Endothelial cell of umbilical vein (primary cell): ENCODE results near the gene ARF4. TPM values are rescaled to one million over a fixed set of nuclear protein-coding genes. Genes with fewer than 3 reads are reported as not detected.
A peak's percentile ranks its signal among the peaks of the same experiment; 100 is the strongest.

Experiments
- BruUV-seq: library from RNA; stranded (reverse); fragments of 400-500 nt; replicated peaks from 2 replicates; lab custom pipeline; 2021; lab: Mats Ljungman, UMichigan
- CTCF ChIA-PET: fragments of 300-600, 350-600 bp; sonication (Branson Sonifier 250); formaldehyde crosslinking; loops from one replicate; lab custom pipeline; 2021; ENCODE audit warnings: antibody characterized with exemption, inconsistent platforms; lab: Charles Lee
- POLR2A ChIA-PET: fragments of 300-600, 350-600 bp; sonication (Branson Sonifier 250); formaldehyde crosslinking; loops from one replicate; lab custom pipeline; 2021; ENCODE audit warnings: antibody characterized with exemption, inconsistent platforms; lab: Charles Lee
- DNase-seq: peaks from one replicate; pipeline ENCODE4 v3.0.0-alpha.2; 2011; ENCODE audit warnings: low read depth, low spot score
- FAIRE-seq: peaks from 2 replicates; lab custom pipeline; 2011; peaks lifted over from hg19 to GRCh38; lab: Jason Lieb, UNC
- H2AFZ ChIP-seq: 2 replicates; pipeline ENCODE4 v1.6.0; 2012; ENCODE audit warnings: low read depth, low read length, control low read depth, inconsistent platforms
- H3K27ac ChIP-seq: 2 replicates; pipeline ENCODE4 v1.5.1; 2011; ENCODE audit warnings: low read depth, mild to moderate bottlenecking, control low read depth, low read length, moderate library complexity; ENCODE audit not compliant: insufficient read depth
- H3K27me3 ChIP-seq, 2 experiments: 2 replicates each; pipeline versions ENCODE4 v1.6.0 to v1.6.1; 2011; ENCODE audit warnings: low read length in 2 of 2, mixed read lengths in 1 of 2; ENCODE audit not compliant: control insufficient read depth in 2 of 2, insufficient read depth in 2 of 2
- H3K36me3 ChIP-seq, 2 experiments: 2 replicates in 1 of 2; 3 replicates in 1 of 2; pipeline ENCODE4 v1.5.1; 2011; ENCODE audit warnings: low read length in 2 of 2, mild to moderate bottlenecking in 1 of 2, moderate library complexity in 1 of 2; ENCODE audit not compliant: control insufficient read depth in 2 of 2, insufficient read depth in 2 of 2; ENCODE audit errors: extremely low read depth in 1 of 2
- H3K4me1 ChIP-seq: 3 replicates; pipeline ENCODE4 v1.5.1; 2011; ENCODE audit warnings: mild to moderate bottlenecking, low read length; ENCODE audit not compliant: control insufficient read depth, insufficient read depth; ENCODE audit errors: extremely low read depth
- H3K4me2 ChIP-seq: 2 replicates; pipeline ENCODE4 v1.6.1; 2011; ENCODE audit warnings: low read length, control low read depth, mixed read lengths; ENCODE audit not compliant: insufficient read depth
- H3K4me3 ChIP-seq, 3 experiments: fragments of 200-600 bp in 1 of 3; sonication (generic), shearing (Covaris generic) in 1 of 3; replicated peaks in 1 of 3; 2 replicates each; pipeline ENCODE4 v1.5.1; 2011 to 2016; ENCODE audit warnings: control low read depth in 3 of 3, low read length in 3 of 3, mild to moderate bottlenecking in 2 of 3, inconsistent platforms in 1 of 3, low read depth in 1 of 3, moderate library complexity in 1 of 3; ENCODE audit not compliant: insufficient read depth in 1 of 3
- H3K79me2 ChIP-seq: 2 replicates; pipeline ENCODE4 v1.6.0; 2012; ENCODE audit warnings: low read length, inconsistent platforms; ENCODE audit not compliant: control insufficient read depth, insufficient read depth
- H3K9ac ChIP-seq: replicated peaks from 2 replicates; pipeline ENCODE3; 2011; ENCODE audit warnings: low read length, control low read depth; ENCODE audit not compliant: insufficient read depth; ENCODE audit errors: extremely low read depth
- H3K9me1 ChIP-seq: replicated peaks from 3 replicates; pipeline ENCODE4 v1.6.0; 2011; ENCODE audit warnings: mild to moderate bottlenecking, low read length; ENCODE audit not compliant: control insufficient read depth, insufficient read depth; ENCODE audit errors: extremely low read depth
- H3K9me3 ChIP-seq: replicated peaks from 2 replicates; pipeline ENCODE4 v1.5.1; 2012; ENCODE audit warnings: low read length, inconsistent platforms; ENCODE audit not compliant: control insufficient read depth, insufficient read depth
- H4K20me1 ChIP-seq: replicated peaks from 2 replicates; pipeline ENCODE3; 2011; ENCODE audit warnings: mild to moderate bottlenecking, low read length; ENCODE audit not compliant: control insufficient read depth, insufficient read depth; ENCODE audit errors: extremely low read depth
- CTCF ChIP-seq, 2 donors: IDR thresholded peaks; 1 replicate in 1 of 2; 2 replicates in 1 of 2; pipeline ENCODE4 v1.5.1; 2011; ENCODE audit warnings: low read length in 2 of 2, mild to moderate bottlenecking in 2 of 2, moderate library complexity in 2 of 2, control low read depth in 1 of 2, inconsistent platforms in 1 of 2, low read depth in 1 of 2; ENCODE audit not compliant: insufficient read depth in 1 of 2; ENCODE audit errors: extremely low read depth in 1 of 2
- EZH2 ChIP-seq: IDR thresholded peaks from 2 replicates; pipeline ENCODE4 v1.6.1; 2012; ENCODE audit warnings: borderline replicate concordance, low read depth, mild to moderate bottlenecking, moderate library complexity, low read length, inconsistent platforms; ENCODE audit not compliant: severe bottlenecking
- FOS ChIP-seq: IDR thresholded peaks from 2 replicates; pipeline ENCODE4 v1.6.1; 2011; ENCODE audit warnings: mild to moderate bottlenecking, low read length, moderate library complexity, borderline replicate concordance; ENCODE audit not compliant: insufficient read depth
- GATA2 ChIP-seq: IDR thresholded peaks from 2 replicates; pipeline ENCODE4 v1.7.0; 2011; ENCODE audit warnings: low read depth, mild to moderate bottlenecking, moderate library complexity, mixed read lengths, low read length; ENCODE audit not compliant: insufficient read length, insufficient read depth
- JUN ChIP-seq: IDR thresholded peaks from 2 replicates; pipeline ENCODE4 v1.6.1; 2011; ENCODE audit warnings: borderline replicate concordance, low read depth; ENCODE audit not compliant: insufficient read length, insufficient read depth
- MAX ChIP-seq: IDR thresholded peaks from 2 replicates; pipeline ENCODE4 v1.6.1; 2011; ENCODE audit not compliant: insufficient read depth, insufficient read length
- MYC ChIP-seq: IDR thresholded peaks from one replicate; pipeline ENCODE4 v1.6.1; 2011; ENCODE audit warnings: mild to moderate bottlenecking, low read depth, low read length
- POLR2A ChIP-seq: IDR thresholded peaks from 2 replicates; pipeline ENCODE4 v1.6.1; 2012; ENCODE audit warnings: low read depth, mild to moderate bottlenecking, control low read depth, low read length
- POLR2AphosphoS5 ChIP-seq: IDR thresholded peaks from 2 replicates; pipeline ENCODE4 v1.6.1; 2012; ENCODE audit warnings: low read depth, mild to moderate bottlenecking, control low read depth, low read length, moderate library complexity; ENCODE audit not compliant: insufficient read depth
- dilution Hi-C: fragments of 300-500 bp; cut with MboI; formaldehyde crosslinking; loops from one replicate; pipeline ENCODE4 v1.15.0; 2019; ENCODE audit warnings: low sequenced_read_pairs; ENCODE audit not compliant: extremely low pct_ligation_motif_present
- intact Hi-C: fragments of 100-400 bp; cut with micrococcal nuclease; formaldehyde crosslinking; loops from one replicate; pipeline ENCODE4 v1.10.0; 2022
- polyA plus RNA-seq, 4 experiments: library from polyadenylated mRNA; depleted of rRNA in 3 of 4; stranded (reverse) in 3 of 4; unstranded in 1 of 4; fragments of >200 nt; gene quantifications; 2 replicates each; pipeline versions ENCODE4 v1.2.1 to v1.2.3, GENCODE V29; 2011 to 2012; ENCODE audit warnings: missing spikeins in 1 of 4
- total RNA-seq: library from RNA; stranded (reverse); gene quantifications from 2 replicates; pipeline ENCODE4 v1.2.3, GENCODE V29; 2021

The ARF4 gene
- total and polyA plus RNA-seq, 2 donors (not counting 3 experiments of a cell fraction or from before 2014, with no cell fraction given), result 239 to 249 TPM

- no peaks in the 10 kb centered on the region for H3K9me1 ChIP-seq
- peak overlapping the region in 2 of 3 experiments; percentile 48 to 84 for H3K4me3 ChIP-seq
- no peak for DNase-seq
- no peaks in the 10 kb centered on the region for H3K36me3 ChIP-seq
- H3K27me3 ChIP-seq, result no peaks in the 10 kb centered on the region
- no TSS peak for BruUV-seq
- H4K20me1 ChIP-seq, result no peaks in the 10 kb centered on the region
- ChIA-PET POLR2A (interaction anchor here (1.1 kb wide), 1 partner anchor 37 kb away, joined by 5 read pairs; no protein-coding TSS in a partner anchor), CTCF (interaction anchor here (1.0 to 3.3 kb wide), 6 partner anchors 9 to 158 kb away, joined by 3 to 27 read pairs (median 5); no protein-coding TSS in a partner anchor)
- dilution Hi-C loops (no loop called here), intact Hi-C loops (loop anchor here (5.0 to 10.0 kb wide), 2 partner anchors 381 to 453 kb away; no protein-coding TSS in a partner anchor)
- peak overlapping the region; percentile 70 for H3K9ac ChIP-seq
- H3K4me1 ChIP-seq, result peaks cover 16% of the 10 kb centered on the region
- H2AFZ ChIP-seq, result peak overlapping the region; percentile 89
- peak overlapping the region; percentile 81 for H3K27ac ChIP-seq
- peak overlapping the region; percentile 96 for H3K4me2 ChIP-seq
- TF ChIP-seq GATA2 (no peak), FOS (no peak), EZH2 (no peak), MYC (no peak), POLR2A (no peak), JUN (no peak), CTCF (IDR thresholded peaks at IDR 0.05; ENCODE audit: extremely low read depth in 1 of 2, insufficient read depth in 1 of 2, low read depth in 1 of 2, low read length in 2 of 2) (no peak), MAX (no peak), POLR2AphosphoS5 (no peak)
- peaks cover 36% of the 10 kb centered on the region for H3K79me2 ChIP-seq
- no peak for FAIRE-seq
- H3K9me3 ChIP-seq, result no peaks in the 10 kb centered on the region
Measured at GRCh38 chr3:57555306-57555705, 41.8 kb downstream of the ARF4 start.
